KBM-7 (cell line): ENCODE data around the gene PARG.

Source experiments
- DNase-seq: peaks from one replicate; pipeline ENCODE4 v3.0.0-alpha.2; 2015
- in situ Hi-C: fragments of 300-500 bp; cut with MboI; formaldehyde crosslinking; loops from 2 replicates; pipeline ENCODE4 v1.14.3; 2020; ENCODE audit warnings: low sequenced_read_pairs, low pct_unique_long_range_greater_than_20kb, mixed read lengths

Gene PARG

GRCh38 chr10:49768731-49769130 is 173.1 kb downstream of the PARG start:
- in situ Hi-C loops = no loop called here
- no peak for DNase-seq

GRCh38 chr10:49768329-49768728 is 173.5 kb downstream of the PARG start:
- DNase-seq = no peak
- in situ Hi-C loops = no loop called here
